Transverse colon (tissue), 4 donors: ENCODE measurements around the gene MXRA8.

Experiments used
- POLR2A ChIP-seq: fragments of 450-650 bp; IDR thresholded peaks from one replicate; pipeline ENCODE4 v1.6.1; 2016; ENCODE audit warnings: antibody characterized with exemption, mild to moderate bottlenecking, moderate library complexity
- POLR2AphosphoS5 ChIP-seq, 3 donors: sonication (generic); formaldehyde crosslinking; IDR thresholded peaks; one replicate each; pipeline ENCODE4 v1.6.1; 2016; ENCODE audit warnings: antibody characterized with exemption in 3 of 3
- TF ChIP-seq, protein P1 (sequence below), 5 experiments: fragments of 200-600 bp in 3 of 5; fragments of 450-650 bp in 2 of 5; sonication (generic) in 3 of 5; IDR thresholded peaks; 1 replicate in 2 of 5; 2 replicates in 3 of 5; pipeline ENCODE4 v1.5.1; 2016 to 2017; ENCODE audit warnings: antibody characterized with exemption in 5 of 5, inconsistent platforms in 3 of 5, mild to moderate bottlenecking in 2 of 5, moderate library complexity in 1 of 5

DNA sequence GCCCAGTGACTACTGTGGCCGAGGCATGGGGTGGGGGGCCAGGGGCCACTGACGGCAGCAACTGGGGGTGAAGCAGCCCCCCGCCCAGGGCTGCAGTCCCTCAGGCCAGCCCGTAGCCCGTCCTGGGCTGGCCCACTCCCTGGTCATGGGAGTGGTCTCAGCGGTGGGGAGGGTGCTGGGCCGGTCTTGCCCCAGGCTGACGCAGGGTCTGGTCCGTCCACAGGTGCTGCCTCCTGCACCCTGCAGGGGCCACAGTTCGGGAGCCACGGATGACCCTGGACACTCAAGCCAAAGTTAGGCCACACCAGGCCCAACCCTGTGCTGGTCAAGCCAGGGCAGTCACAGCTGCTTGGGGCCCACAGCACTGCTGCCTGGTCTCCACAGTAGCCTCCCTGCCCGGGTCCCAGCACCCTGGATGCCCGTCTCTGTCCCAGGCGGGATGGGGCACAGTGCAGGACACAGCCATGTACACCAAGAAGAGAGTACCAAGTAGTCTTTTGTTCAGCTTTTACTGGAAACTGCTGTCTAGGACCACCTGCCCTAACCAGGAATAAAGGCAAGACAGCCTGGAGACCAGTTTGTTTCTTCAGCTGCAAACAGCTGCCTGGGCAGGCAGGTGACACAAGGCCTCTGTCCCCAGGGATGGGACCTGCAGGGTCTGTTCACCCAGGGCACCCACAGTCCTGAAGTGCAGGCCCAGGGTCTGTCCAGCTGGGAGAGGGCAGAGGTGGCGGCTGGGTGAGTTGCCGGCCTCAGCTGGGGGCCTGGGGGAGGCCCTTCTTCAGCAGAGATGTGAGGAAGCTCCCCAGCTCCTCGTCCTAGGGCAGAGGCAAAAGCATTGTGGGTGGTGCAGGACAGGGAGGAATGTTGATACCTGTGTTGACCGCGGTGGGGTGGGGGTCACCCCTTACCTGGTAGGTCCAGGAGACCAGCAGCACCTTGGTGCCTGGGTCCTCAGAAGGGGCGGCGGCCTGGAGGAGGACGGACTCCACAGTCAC lies 46.9 kb downstream of the MXRA8 start:
- no peak for TF ChIP-seq POLR2AphosphoS5 (IDR thresholded peaks at IDR 0.05)
- TF ChIP-seq, protein P1, sequence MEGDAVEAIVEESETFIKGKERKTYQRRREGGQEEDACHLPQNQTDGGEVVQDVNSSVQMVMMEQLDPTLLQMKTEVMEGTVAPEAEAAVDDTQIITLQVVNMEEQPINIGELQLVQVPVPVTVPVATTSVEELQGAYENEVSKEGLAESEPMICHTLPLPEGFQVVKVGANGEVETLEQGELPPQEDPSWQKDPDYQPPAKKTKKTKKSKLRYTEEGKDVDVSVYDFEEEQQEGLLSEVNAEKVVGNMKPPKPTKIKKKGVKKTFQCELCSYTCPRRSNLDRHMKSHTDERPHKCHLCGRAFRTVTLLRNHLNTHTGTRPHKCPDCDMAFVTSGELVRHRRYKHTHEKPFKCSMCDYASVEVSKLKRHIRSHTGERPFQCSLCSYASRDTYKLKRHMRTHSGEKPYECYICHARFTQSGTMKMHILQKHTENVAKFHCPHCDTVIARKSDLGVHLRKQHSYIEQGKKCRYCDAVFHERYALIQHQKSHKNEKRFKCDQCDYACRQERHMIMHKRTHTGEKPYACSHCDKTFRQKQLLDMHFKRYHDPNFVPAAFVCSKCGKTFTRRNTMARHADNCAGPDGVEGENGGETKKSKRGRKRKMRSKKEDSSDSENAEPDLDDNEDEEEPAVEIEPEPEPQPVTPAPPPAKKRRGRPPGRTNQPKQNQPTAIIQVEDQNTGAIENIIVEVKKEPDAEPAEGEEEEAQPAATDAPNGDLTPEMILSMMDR (IDR thresholded peaks at IDR 0.05), result no peak
- TF ChIP-seq POLR2A, result no peak
